H1 (cell line): ENCODE results near the gene MAP4K5. TPM values are rescaled to one million over a fixed set of nuclear protein-coding genes. Genes with fewer than 3 reads are reported as not detected.

ENCODE experiments used
- ATF2 ChIP-seq: IDR thresholded peaks from 2 replicates; pipeline ENCODE4 v1.6.1; 2012; ENCODE audit warnings: low read length, inconsistent platforms
- BACH1 ChIP-seq: IDR thresholded peaks from 2 replicates; pipeline ENCODE4 v1.6.1; 2012; ENCODE audit warnings: low read length, improper control_type of control experiment
- BCL11A ChIP-seq, 2 experiments: IDR thresholded peaks; one replicate each; pipeline ENCODE4 v1.6.1; 2011; ENCODE audit warnings: low read depth in 2 of 2, low read length in 2 of 2, mild to moderate bottlenecking in 2 of 2
- CHD7 ChIP-seq: fragments of 300-600 bp; sonication (generic); IDR thresholded peaks from 2 replicates; pipeline ENCODE4 v1.7.1; 2012; ENCODE audit warnings: low read length, moderate library complexity, mild to moderate bottlenecking, inconsistent platforms; ENCODE audit not compliant: insufficient replicate concordance
- HDAC2 ChIP-seq, 2 experiments: fragments of 300-600 bp in 1 of 2; sonication (generic) in 1 of 2; IDR thresholded peaks; 2 replicates each; pipeline ENCODE4 v1.6.1; 2011 to 2012; ENCODE audit warnings: low read depth in 2 of 2, low read length in 2 of 2, mild to moderate bottlenecking in 2 of 2, moderate library complexity in 2 of 2, borderline replicate concordance in 1 of 2, inconsistent platforms in 1 of 2
- RFX5 ChIP-seq: IDR thresholded peaks from 2 replicates; pipeline ENCODE4 v1.6.1; 2011; ENCODE audit warnings: low read depth, low read length, improper control_type of control experiment, borderline replicate concordance
- SP1 ChIP-seq: IDR thresholded peaks from 2 replicates; pipeline ENCODE4 v1.6.1; 2011; ENCODE audit warnings: low read depth, low read length
- SUZ12 ChIP-seq: fragments of 200-600 bp; sonication (generic); IDR thresholded peaks from 2 replicates; pipeline ENCODE4 v1.6.1; 2012; ENCODE audit warnings: mild to moderate bottlenecking, inconsistent platforms, low read length, moderate library complexity, mixed read lengths
- TCF12 ChIP-seq: IDR thresholded peaks from 2 replicates; pipeline ENCODE4 v1.6.1; 2011; ENCODE audit warnings: low read depth, mild to moderate bottlenecking, low read length
- polyA plus RNA-seq, 7 experiments: library from polyadenylated mRNA; depleted of rRNA in 3 of 7; stranded (reverse) in 5 of 7; unstranded in 2 of 7; fragments of >200 nt in 5 of 7; fragments of 200-250 nt in 2 of 7; gene quantifications; 1 replicate in 5 of 7; 2 replicates in 1 of 7; 4 replicates in 1 of 7; pipeline versions ENCODE4 v1.2.1 to v1.2.3, GENCODE V29; 2011 to 2013; ENCODE audit warnings: missing spikeins in 2 of 7, mixed read lengths in 2 of 7
- total RNA-seq: library from RNA; stranded (reverse); fragmentation: NEBNext Ultra II Directional; extraction: Animal tissue kit (Norgen Biotek cat#: 25700); gene quantifications from 2 replicates; pipeline ENCODE4 v1.2.1, GENCODE V29; 2021

MAP4K5 gene
- total and polyA plus RNA-seq, 2 of the 8 experiments (the other 6 are each of a cell fraction or from before 2014, with no cell fraction given): 7.6 to 34.5 TPM

GRCh38 chr14:50528000-50528399 is 4.4 kb downstream of the MAP4K5 start (continued):
- no peak for TF ChIP-seq CHD7
- no peak for TF ChIP-seq ATF2
- no peak for TF ChIP-seq TCF12
- no peak for TF ChIP-seq SP1
- TF ChIP-seq BCL11A (IDR thresholded peaks at IDR 0.05; ENCODE audit: low read depth in 2 of 2, low read length in 2 of 2): no peak
- TF ChIP-seq RFX5: no peak
- no peak for TF ChIP-seq HDAC2 (IDR thresholded peaks at IDR 0.05; ENCODE audit: borderline replicate concordance in 1 of 2, low read depth in 2 of 2, low read length in 2 of 2)
- TF ChIP-seq SUZ12: no peak
- TF ChIP-seq BACH1: no peak
